ENCODE data around the gene IL1R1. TPM values are rescaled to one million over a fixed set of nuclear protein-coding genes. Genes with fewer than 3 reads are reported as not detected.

IL1R1 gene
- total RNA-seq, 1 donor from 2014 or later: 79.6 TPM

- Histone ChIP-seq H3K4me3 (no peak overlapping the region), H3K4me1 (peaks cover 10% of the 10 kb centered on the region), H3K36me3 (peaks cover 0 to 6% of the 10 kb centered on the region in 2 donors), H3K27me3 (no peaks in the 10 kb centered on the region), H3K9me3 (no peaks in the 10 kb centered on the region), H3K27ac (no peak overlapping the region)
- intact Hi-C loops (cut with DNase I): no loop called here
- no peak for TF ChIP-seq CTCF (IDR thresholded peaks at IDR 0.05)
- no peak for TF ChIP-seq POLR2A (IDR thresholded peaks at IDR 0.05)
- no peak for TF ChIP-seq POLR2AphosphoS5 (IDR thresholded peaks at IDR 0.05; ENCODE audit: insufficient read depth in 1 of 2, low read depth in 1 of 2)
- no peak for DNase-seq (ENCODE audit: extremely low spot score in 2 of 2)
These were observed 42.0 kb downstream of the IL1R1 start for GRCh38 chr2:102184568-102184967.

DNA sequence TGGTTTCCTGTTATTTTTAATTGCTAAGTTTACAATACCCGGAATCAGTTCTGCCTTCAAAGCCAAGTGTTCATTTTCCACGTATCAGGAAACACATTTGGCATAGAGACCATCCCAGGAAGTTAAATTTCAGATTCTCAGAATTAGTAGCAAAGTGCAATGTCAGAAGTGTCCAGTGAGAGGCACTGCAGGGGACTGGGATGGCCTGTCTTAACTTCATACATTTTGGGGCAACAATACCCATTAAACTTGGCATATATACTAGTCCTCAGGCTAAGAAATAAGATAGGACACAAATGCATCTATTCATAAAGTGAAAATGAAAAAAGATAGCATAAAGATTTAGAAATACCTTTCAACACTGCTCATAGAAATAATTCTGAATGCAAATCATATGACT is 42.8 kb downstream of the IL1R1 start:
- H3K9me3 ChIP-seq: no peaks in the 10 kb centered on the region
- no peaks in the 10 kb centered on the region for H3K36me3 ChIP-seq
- peaks cover 10% of the 10 kb centered on the region for H3K4me1 ChIP-seq
- intact Hi-C loops (cut with DNase I): no loop called here
- H3K4me3 ChIP-seq: no peak overlapping the region
- H3K27ac ChIP-seq: no peak overlapping the region
- DNase-seq (ENCODE audit: extremely low spot score in 2 of 2): no peak
- no peaks in the 10 kb centered on the region for H3K27me3 ChIP-seq
- TF ChIP-seq POLR2AphosphoS5 (IDR thresholded peaks at IDR 0.05; ENCODE audit: insufficient read depth in 1 of 2, low read depth in 1 of 2): no peak
- no peak for TF ChIP-seq POLR2A (IDR thresholded peaks at IDR 0.05)
- peak in 2 of 3 experiments; percentile 23 to 32 for TF ChIP-seq CTCF (IDR thresholded peaks at IDR 0.05)

- H3K4me1 ChIP-seq: peaks cover 10% of the 10 kb centered on the region
- peak within 1 kb of the TSS; percentile 75 for H3K27ac ChIP-seq
- no peaks in the 10 kb centered on the region for H3K9me3 ChIP-seq
- intact Hi-C loops (cut with DNase I): no loop called here
- peak; percentile 27 to 32 for TF ChIP-seq POLR2AphosphoS5 (IDR thresholded peaks at IDR 0.05; ENCODE audit: insufficient read depth in 1 of 2, low read depth in 1 of 2)
- no peak for TF ChIP-seq CTCF (IDR thresholded peaks at IDR 0.05)
- no peak for DNase-seq (ENCODE audit: extremely low spot score in 2 of 2)
- H3K27me3 ChIP-seq: no peaks in the 10 kb centered on the region
- H3K36me3 ChIP-seq: no peaks in the 10 kb centered on the region
- peak within 1 kb of the TSS; percentile 53 to 55 for H3K4me3 ChIP-seq
These were observed 44.4 kb downstream of the IL1R1 start, which contains the start of gene IL1RL2 for GRCh38 chr2:102186791-102187495. TSS of gene IL1RL2 (plus strand) at chr2:102187023. CDS start at chr2:102187868, 845 bp downstream.

- intact Hi-C loops (cut with DNase I): no loop called here
- Histone ChIP-seq H3K4me3 (peak overlapping the region; percentile 53 to 55), H3K27me3 (no peaks in the 10 kb centered on the region), H3K9me3 (no peaks in the 10 kb centered on the region), H3K36me3 (no peaks in the 10 kb centered on the region), H3K4me1 (peaks cover 10% of the 10 kb centered on the region), H3K27ac (peak overlapping the region; percentile 75)
- TF ChIP-seq POLR2A (IDR thresholded peaks at IDR 0.05) (peak in 1 of 2 donors; percentile 24), POLR2AphosphoS5 (IDR thresholded peaks at IDR 0.05; ENCODE audit: insufficient read depth in 1 of 2, low read depth in 1 of 2) (peak in 1 of 2 donors; percentile 52), CTCF (IDR thresholded peaks at IDR 0.05) (peak in 1 of 3 experiments; percentile 28)
- no peak for DNase-seq (ENCODE audit: extremely low spot score in 2 of 2)
These were observed 45.1 kb downstream of the IL1R1 start for GRCh38 chr2:102187496-102188150.
